Ovary (tissue), 9 donors: ENCODE data around the gene ST7. TPM values are rescaled to one million over a fixed set of nuclear protein-coding genes. Genes with fewer than 3 reads are reported as not detected.
A peak's percentile ranks its signal among the peaks of the same experiment; 100 is the strongest.

ENCODE experiments used
- DNase-seq, 5 donors: peaks; one replicate each; pipeline ENCODE4 v3.0.0-alpha.2; 2019 to 2020
- H3K27ac ChIP-seq, 2 donors: fragments of 200-600 bp; one replicate each; pipeline versions ENCODE4 v1.5.1 to v1.8.0; 2019 to 2022
- H3K27me3 ChIP-seq: fragments of 200-600 bp; one replicate; pipeline ENCODE4 v1.8.0; 2022
- H3K36me3 ChIP-seq: fragments of 200-600 bp; sonication (generic); one replicate; pipeline ENCODE4 v1.5.1; 2019
- H3K4me1 ChIP-seq: one replicate; pipeline ENCODE4 v1.8.1; 2013; ENCODE audit warnings: mild to moderate bottlenecking, moderate library complexity; ENCODE audit not compliant: insufficient read depth
- H3K4me3 ChIP-seq: fragments of 200-600 bp; sonication (generic); one replicate; pipeline ENCODE4 v1.5.1; 2017
- H3K9me3 ChIP-seq, 2 donors: fragments of 200-600 bp in 1 of 2; sonication (generic) in 1 of 2; one replicate each; pipeline versions ENCODE4 v1.5.1 to v1.8.1; 2013 to 2019; ENCODE audit warnings: mild to moderate bottlenecking in 1 of 2, moderate library complexity in 1 of 2
- EP300 ChIP-seq: sonication (generic); formaldehyde crosslinking; IDR thresholded peaks from one replicate; pipeline ENCODE4 v1.6.1; 2017; ENCODE audit warnings: antibody characterized with exemption
- POLR2A ChIP-seq: fragments of 450-650 bp; IDR thresholded peaks from one replicate; pipeline ENCODE4 v1.6.1; 2017; ENCODE audit warnings: antibody characterized with exemption, mild to moderate bottlenecking, moderate library complexity
- WGBS, 3 donors: extraction: QIAGEN DNeasy Blood & Tissue Kit in 1 of 3; methylation state at CpG; one replicate each; pipeline versions ENCODE4 v1.1.5 to v1.1.7; 2013 to 2017; 5-methylcytosine and 5-hydroxymethylcytosine counted together
- intact Hi-C, 4 donors: fragments of 100-400 bp; cut with DNase I; formaldehyde crosslinking; loops; one replicate each; pipeline versions ENCODE4 v1.11.0 to v1.15.1; 2022 to 2023
- polyA plus RNA-seq, 2 donors: library from polyadenylated mRNA; stranded (reverse); fragments of 200-250 nt in 1 of 2; fragments of 350-450 nt in 1 of 2; fragmentation: Illumina TruSeq in 1 of 2; extraction: RNeasy Lipid Tissue Mini Kit (QIAGEN cat#74804) in 1 of 2; gene quantifications; one replicate each; pipeline ENCODE4 v1.2.3, GENCODE V29; 2013 to 2014
- total RNA-seq, 7 donors: library from RNA; depleted of rRNA in 2 of 7; stranded (reverse); fragments of >200 nt in 2 of 7; fragmentation: NEBNext Ultra II Directional in 3 of 7; extraction: Animal tissue kit (Norgen Biotek cat#: 25700) in 3 of 7; gene quantifications; one replicate each; pipeline versions ENCODE4 v1.1.0 to v1.2.4, GENCODE V29; 2016 to 2023
- TF ChIP-seq, protein P1 (sequence below), 3 donors: fragments of 450-650 bp in 2 of 3; fragments of 200-600 bp in 1 of 3; IDR thresholded peaks; one replicate each; pipeline versions ENCODE4 v1.5.1 to v1.8.0; 2016 to 2022; ENCODE audit warnings: antibody characterized with exemption in 3 of 3, mild to moderate bottlenecking in 1 of 3
- donor health status: DM: no; HTN: no; CAD: no; lungs with moderate emphysema.
- donor health status: DM: no; HTN: no; CAD: no.
- donor health status: Bipolar disorder and iron deficiency.
- donor health status: DM: yes; HTN: yes; CAD: no.
- donor health status: DM: no; HTN: no; CAD: no.
- donor health status: DM: yes; HTN: yes; CAD: no.

The ST7 gene
- total and polyA plus RNA-seq, 9 donors: 14.1 to 37.7 (median 18.8) TPM

DNA sequence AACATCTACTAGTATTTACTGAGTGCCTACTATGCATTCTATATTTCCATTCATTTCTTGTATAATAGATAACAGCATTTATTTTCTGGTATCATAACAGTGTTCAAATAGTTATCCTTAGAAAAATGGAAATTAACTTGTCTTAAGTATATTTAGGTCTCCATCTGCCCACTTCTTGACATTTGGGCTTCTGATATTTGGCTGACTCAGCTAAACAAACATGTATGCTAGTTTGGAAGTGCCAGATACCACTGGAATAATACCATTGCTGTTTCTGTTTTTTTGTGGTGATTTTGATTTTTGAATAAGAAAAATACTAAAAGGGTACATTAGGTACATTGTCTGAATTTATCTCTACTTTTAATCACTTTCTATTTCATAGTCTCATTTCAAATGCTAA is 169.2 kb downstream of the ST7 start:
- Histone ChIP-seq H3K4me1 (no peaks in the 10 kb centered on the region), H3K4me3 (no peak overlapping the region), H3K27me3 (no peaks in the 10 kb centered on the region), H3K9me3 (no peaks in the 10 kb centered on the region), H3K27ac (no peak overlapping the region), H3K36me3 (no peaks in the 10 kb centered on the region)
- no peak for DNase-seq
- intact Hi-C loops: loop anchor here in 2 of 4 donors (5.0 to 10.0 kb wide), 2 partner anchors 135 to 188 kb away; no protein-coding TSS in a partner anchor
- TF ChIP-seq POLR2A: no peak
- TF ChIP-seq, protein P1, sequence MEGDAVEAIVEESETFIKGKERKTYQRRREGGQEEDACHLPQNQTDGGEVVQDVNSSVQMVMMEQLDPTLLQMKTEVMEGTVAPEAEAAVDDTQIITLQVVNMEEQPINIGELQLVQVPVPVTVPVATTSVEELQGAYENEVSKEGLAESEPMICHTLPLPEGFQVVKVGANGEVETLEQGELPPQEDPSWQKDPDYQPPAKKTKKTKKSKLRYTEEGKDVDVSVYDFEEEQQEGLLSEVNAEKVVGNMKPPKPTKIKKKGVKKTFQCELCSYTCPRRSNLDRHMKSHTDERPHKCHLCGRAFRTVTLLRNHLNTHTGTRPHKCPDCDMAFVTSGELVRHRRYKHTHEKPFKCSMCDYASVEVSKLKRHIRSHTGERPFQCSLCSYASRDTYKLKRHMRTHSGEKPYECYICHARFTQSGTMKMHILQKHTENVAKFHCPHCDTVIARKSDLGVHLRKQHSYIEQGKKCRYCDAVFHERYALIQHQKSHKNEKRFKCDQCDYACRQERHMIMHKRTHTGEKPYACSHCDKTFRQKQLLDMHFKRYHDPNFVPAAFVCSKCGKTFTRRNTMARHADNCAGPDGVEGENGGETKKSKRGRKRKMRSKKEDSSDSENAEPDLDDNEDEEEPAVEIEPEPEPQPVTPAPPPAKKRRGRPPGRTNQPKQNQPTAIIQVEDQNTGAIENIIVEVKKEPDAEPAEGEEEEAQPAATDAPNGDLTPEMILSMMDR (IDR thresholded peaks at IDR 0.05): no peak
- no peak for TF ChIP-seq EP300

DNA sequence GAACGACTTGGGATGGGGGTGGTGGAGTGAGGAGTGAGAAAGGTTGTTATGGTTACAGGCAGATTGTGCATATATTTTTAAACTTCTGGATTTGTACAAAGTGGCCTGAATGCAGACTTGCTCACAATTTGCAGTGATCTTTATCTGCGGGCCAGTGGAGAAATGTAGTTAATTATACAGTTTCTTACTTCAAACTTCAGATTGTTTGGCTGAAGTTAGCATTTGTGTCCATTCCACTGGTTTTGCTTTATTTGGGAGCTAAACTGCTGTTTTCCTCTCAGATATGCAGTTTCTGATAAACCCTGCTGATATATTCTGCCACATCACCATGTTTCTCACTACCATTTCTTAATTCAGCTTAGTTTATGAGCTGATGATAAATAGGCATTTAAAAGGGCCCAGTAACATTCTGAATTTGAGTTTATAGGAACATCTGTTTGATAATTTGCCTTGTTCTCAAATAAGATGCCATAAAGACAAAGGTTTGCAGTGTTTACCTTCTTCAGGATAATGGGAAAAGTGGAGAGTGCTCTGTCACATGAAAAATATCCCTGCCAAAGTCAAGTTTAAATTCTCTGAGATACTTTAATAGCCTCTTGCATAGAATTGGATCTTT is 170.1 kb downstream of the ST7 start:
- Histone ChIP-seq H3K36me3 (no peaks in the 10 kb centered on the region), H3K27ac (no peak overlapping the region), H3K4me3 (no peak overlapping the region), H3K4me1 (no peaks in the 10 kb centered on the region), H3K27me3 (no peaks in the 10 kb centered on the region), H3K9me3 (no peaks in the 10 kb centered on the region)
- intact Hi-C loops: loop anchor here in 2 of 4 donors (5.0 to 10.0 kb wide), 2 partner anchors 136 to 189 kb away; no protein-coding TSS in a partner anchor
- TF ChIP-seq, protein P1 (IDR thresholded peaks at IDR 0.05): no peak
- WGBS, 3 donors: 52 to 76% (median 55%) methylated on average over 2 of the region's 2 CpGs
- no peak for DNase-seq

DNA sequence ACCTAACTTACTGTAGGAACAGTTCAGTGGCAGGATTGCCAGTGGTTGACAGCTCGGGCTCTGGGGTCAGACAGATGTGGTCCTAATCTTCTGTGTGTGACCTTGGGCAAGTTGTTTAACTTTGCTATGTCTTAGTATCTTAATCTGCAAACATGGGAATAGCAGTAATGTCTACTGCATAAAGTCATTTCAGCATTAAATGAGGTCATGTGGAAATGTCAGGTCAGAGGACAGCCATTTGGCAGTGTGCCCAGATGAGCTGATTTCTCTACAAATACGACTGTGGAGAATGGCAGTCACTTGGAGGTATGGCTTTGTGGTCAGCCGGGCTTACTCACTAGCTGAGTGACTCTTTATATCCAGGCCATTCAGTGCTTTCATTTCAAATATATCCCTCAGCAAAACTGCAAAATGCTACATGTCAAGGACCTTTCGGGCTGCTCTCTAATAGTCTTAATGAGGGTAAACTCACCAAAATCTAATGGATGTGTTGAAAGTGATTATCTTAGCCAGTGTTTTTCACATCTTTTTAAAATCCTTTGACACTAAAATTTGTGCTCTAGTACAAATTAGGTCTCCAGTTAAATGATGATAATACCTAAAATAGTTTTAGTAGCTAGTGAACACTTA is 171.4 kb downstream of the ST7 start:
- Histone ChIP-seq H3K9me3 (no peaks in the 10 kb centered on the region), H3K4me1 (no peaks in the 10 kb centered on the region), H3K36me3 (no peaks in the 10 kb centered on the region), H3K4me3 (no peak overlapping the region), H3K27me3 (no peaks in the 10 kb centered on the region), H3K27ac (no peak overlapping the region)
- intact Hi-C loops: loop anchor here in 2 of 4 donors (5.0 to 10.0 kb wide), 3 partner anchors 137 to 192 kb away; no protein-coding TSS in a partner anchor
- no peak for TF ChIP-seq EP300
- TF ChIP-seq POLR2A: no peak
- TF ChIP-seq, protein P1 (IDR thresholded peaks at IDR 0.05): no peak
- DNase-seq: peak in 2 of 5 donors; percentile 26 to 28
- 64 to 73% (median 72%) methylated on average over 4 of the region's 4 CpGs for WGBS, 3 donors

DNA sequence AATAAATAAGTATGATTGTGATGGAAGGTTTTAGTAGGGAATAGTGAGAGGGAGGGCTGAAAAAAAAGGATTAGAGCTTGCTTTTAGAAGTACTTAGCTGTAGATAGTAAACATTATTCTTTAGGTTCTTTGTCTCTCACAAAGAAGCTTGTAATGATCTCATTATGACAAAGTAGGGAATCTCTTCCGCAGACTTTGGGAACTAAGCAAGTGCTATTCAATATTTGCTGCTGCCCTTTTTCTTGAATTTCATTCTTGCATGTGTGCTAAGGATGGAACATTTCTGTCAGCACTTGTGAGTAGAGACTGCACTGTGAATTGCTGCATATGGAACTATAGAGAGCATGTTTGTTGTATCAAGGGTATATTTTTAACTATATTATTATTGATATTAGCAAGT is 173.4 kb downstream of the ST7 start:
- 89 to 100% (median 97%) methylated on average over 1 of the region's 1 CpG for WGBS, 3 donors
- H3K36me3 ChIP-seq: no peaks in the 10 kb centered on the region
- DNase-seq: no peak
- H3K27ac ChIP-seq: no peak overlapping the region
- TF ChIP-seq POLR2A (no peak), EP300 (no peak)
- TF ChIP-seq, protein P1 (IDR thresholded peaks at IDR 0.05): no peak
- no peaks in the 10 kb centered on the region for H3K9me3 ChIP-seq
- no peaks in the 10 kb centered on the region for H3K4me1 ChIP-seq
- H3K4me3 ChIP-seq: no peak overlapping the region
- intact Hi-C loops: loop anchor here in 2 of 4 donors (5.0 to 10.0 kb wide), 2 partner anchors 192 to 194 kb away; no protein-coding TSS in a partner anchor
- no peaks in the 10 kb centered on the region for H3K27me3 ChIP-seq
